ENCODE data around the gene OR4K14. TPM values are rescaled to one million over a fixed set of nuclear protein-coding genes. Genes with fewer than 3 reads are reported as not detected.

OR4K14 gene, protein sequence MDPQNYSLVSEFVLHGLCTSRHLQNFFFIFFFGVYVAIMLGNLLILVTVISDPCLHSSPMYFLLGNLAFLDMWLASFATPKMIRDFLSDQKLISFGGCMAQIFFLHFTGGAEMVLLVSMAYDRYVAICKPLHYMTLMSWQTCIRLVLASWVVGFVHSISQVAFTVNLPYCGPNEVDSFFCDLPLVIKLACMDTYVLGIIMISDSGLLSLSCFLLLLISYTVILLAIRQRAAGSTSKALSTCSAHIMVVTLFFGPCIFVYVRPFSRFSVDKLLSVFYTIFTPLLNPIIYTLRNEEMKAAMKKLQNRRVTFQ
- total RNA-seq = not detected

DNA sequence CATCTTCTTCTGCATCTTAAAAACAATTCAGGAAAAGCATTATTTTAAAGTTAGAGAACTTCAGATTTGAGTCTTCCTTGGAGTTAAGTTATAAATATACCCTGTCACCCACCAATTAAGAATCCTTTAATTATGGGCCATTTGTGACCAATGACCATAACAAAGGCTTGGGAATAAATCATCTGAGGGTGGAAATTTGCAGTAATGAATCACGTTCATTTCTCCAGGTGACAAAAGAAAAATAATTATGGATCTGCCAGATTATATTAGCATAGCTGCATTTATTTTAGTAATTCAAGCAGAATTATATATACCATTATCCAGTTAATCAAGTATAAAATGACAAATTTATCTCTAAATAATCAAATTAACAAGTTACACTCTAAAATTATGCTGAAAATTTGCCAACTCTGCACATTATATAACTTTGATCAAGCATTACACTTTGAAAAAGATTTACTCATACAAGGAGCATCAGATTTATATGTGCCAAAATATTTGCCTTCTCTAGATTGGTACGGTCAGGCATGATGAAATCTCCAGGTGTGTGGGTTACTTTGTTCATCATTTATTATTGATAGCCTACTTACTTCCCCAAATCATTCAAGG, at the start of gene OR4K14:
OR4K14 (minus strand) TSS at position 51 of the 609 bp plus-strand sequence. CDS start 4,114 bp downstream, outside the sequence.
- Histone ChIP-seq H3K9me3 (peaks cover 0 to 2% of the 10 kb centered on the region in 2 donors), H3K27me3 (no peaks in the 10 kb centered on the region), H3K27ac (no peak within 1 kb of the TSS), H3K4me3 (no peak within 1 kb of the TSS), H3K36me3 (no peaks in the 10 kb centered on the region), H3K4me1 (no peaks in the 10 kb centered on the region)
- no peak for TF ChIP-seq CTCF (IDR thresholded peaks at IDR 0.05)
- TF ChIP-seq POLR2AphosphoS5 (IDR thresholded peaks at IDR 0.05) = no peak
- no peak for TF ChIP-seq POLR2A (IDR thresholded peaks at IDR 0.05)
- no peak for DNase-seq (ENCODE audit: low spot score in 2 of 2)
- intact Hi-C loops (cut with DNase I; ENCODE audit: low total_unique reads) = no loop called here

GRCh38 chr14:20059745-20060144, 40.6 kb upstream of the OR4K14 start, which contains the start of gene OR4L1:
TSS of gene OR4L1 (plus strand) at chr14:20060045. CDS start at chr14:20060045, 0 bp downstream.
- no peak for TF ChIP-seq POLR2A (IDR thresholded peaks at IDR 0.05)
- no peak for TF ChIP-seq CTCF (IDR thresholded peaks at IDR 0.05)
- peaks cover 0 to 4% of the 10 kb centered on the region in 2 donors for H3K9me3 ChIP-seq
- intact Hi-C loops (cut with DNase I; ENCODE audit: low total_unique reads) = no loop called here
- H3K36me3 ChIP-seq = no peaks in the 10 kb centered on the region
- H3K27ac ChIP-seq = no peak within 1 kb of the TSS
- H3K27me3 ChIP-seq = no peaks in the 10 kb centered on the region
- no peak for DNase-seq (ENCODE audit: low spot score in 2 of 2)
- no peaks in the 10 kb centered on the region for H3K4me1 ChIP-seq
- no peak within 1 kb of the TSS for H3K4me3 ChIP-seq

DNA sequence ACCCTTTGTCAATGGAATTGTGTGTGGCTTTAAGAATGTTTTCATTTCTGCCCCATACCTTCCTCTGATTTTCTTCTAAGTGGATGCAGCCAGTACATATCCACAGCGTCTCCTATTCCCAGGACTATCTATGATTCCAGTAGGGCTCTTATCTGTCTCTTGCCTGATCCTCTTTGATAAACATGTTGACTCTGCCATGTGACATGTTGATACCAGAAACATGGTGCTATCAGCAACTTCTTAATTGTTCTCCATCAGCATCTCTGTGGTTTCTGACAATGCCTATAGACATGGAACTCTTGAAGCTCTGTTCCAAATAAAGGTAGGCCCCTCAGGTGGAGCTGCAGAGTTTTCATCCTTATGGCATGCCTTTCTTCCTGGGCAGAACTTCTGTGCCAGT, 29.1 kb upstream of the OR4K14 start:
- Histone ChIP-seq H3K4me3 (no peak overlapping the region), H3K27me3 (no peaks in the 10 kb centered on the region), H3K36me3 (no peaks in the 10 kb centered on the region), H3K27ac (no peak overlapping the region), H3K4me1 (no peaks in the 10 kb centered on the region), H3K9me3 (no peaks in the 10 kb centered on the region)
- intact Hi-C loops (cut with DNase I; ENCODE audit: low total_unique reads) = no loop called here
- TF ChIP-seq POLR2AphosphoS5 (IDR thresholded peaks at IDR 0.05) (no peak), POLR2A (IDR thresholded peaks at IDR 0.05) (no peak), CTCF (IDR thresholded peaks at IDR 0.05) (no peak)
- DNase-seq (ENCODE audit: low spot score in 2 of 2) = no peak

DNA sequence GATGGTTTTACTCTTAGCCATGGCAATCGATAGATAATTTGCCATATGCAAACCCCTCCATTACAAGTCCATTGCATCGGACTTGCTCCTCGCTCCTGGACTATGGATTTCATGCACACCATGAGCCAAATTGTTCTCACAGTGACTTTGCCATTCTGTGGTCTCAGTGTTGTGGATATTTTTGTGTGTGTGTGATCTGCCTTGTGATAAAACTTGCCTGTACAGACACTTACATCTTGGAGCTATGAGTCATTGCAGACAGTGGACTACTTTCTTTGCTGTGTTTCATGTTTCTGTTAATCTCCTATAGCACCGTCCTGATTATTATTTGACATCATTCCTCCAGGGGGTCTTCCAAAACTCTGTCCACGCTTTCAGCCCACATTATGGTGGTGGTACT, 25.1 kb upstream of the OR4K14 start:
- H3K9me3 ChIP-seq = no peaks in the 10 kb centered on the region
- H3K4me3 ChIP-seq = no peak overlapping the region
- H3K27ac ChIP-seq = no peak overlapping the region
- TF ChIP-seq CTCF (IDR thresholded peaks at IDR 0.05) = no peak
- no peak for TF ChIP-seq POLR2A (IDR thresholded peaks at IDR 0.05)
- no peak for TF ChIP-seq POLR2AphosphoS5 (IDR thresholded peaks at IDR 0.05)
- no peaks in the 10 kb centered on the region for H3K36me3 ChIP-seq
- H3K27me3 ChIP-seq = no peaks in the 10 kb centered on the region
- no peak for DNase-seq (ENCODE audit: low spot score in 2 of 2)
- intact Hi-C loops (cut with DNase I; ENCODE audit: low total_unique reads) = no loop called here
- H3K4me1 ChIP-seq = no peaks in the 10 kb centered on the region

DNA sequence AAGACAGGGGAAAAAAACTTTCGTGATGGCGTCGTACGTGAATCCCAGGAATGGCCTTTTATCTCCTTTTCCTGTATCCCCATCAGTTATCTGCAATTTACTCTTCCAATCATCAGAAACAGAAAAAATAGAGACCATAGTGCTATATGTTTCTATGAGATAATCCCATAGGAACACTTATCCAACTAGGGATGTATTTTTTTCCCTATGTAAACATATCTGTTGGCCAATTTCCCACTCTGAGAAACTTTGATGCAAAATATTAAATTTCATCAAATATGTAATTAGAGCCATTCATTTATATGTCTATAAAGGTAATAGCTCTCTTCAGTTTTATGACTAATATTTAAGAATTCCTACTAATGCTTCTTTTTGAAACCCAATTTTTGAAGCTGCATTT, 16.8 kb upstream of the OR4K14 start, which contains the start of gene OR4K13:
OR4K13 (minus strand) TSS at position 101 of the 400 bp plus-strand sequence. CDS start 1,280 bp downstream, outside the sequence.
- intact Hi-C loops (cut with DNase I; ENCODE audit: low total_unique reads) = no loop called here
- Histone ChIP-seq H3K4me1 (no peaks in the 10 kb centered on the region), H3K4me3 (no peak within 1 kb of the TSS), H3K9me3 (no peaks in the 10 kb centered on the region), H3K27ac (no peak within 1 kb of the TSS), H3K36me3 (no peaks in the 10 kb centered on the region), H3K27me3 (no peaks in the 10 kb centered on the region)
- TF ChIP-seq POLR2A (IDR thresholded peaks at IDR 0.05) (no peak), CTCF (IDR thresholded peaks at IDR 0.05) (no peak), POLR2AphosphoS5 (IDR thresholded peaks at IDR 0.05) (no peak)
- no peak for DNase-seq (ENCODE audit: low spot score in 2 of 2)

Measured in breast epithelium (tissue), 4 donors.